Measurements from ENCODE around the gene RTN4RL2.

DNA sequence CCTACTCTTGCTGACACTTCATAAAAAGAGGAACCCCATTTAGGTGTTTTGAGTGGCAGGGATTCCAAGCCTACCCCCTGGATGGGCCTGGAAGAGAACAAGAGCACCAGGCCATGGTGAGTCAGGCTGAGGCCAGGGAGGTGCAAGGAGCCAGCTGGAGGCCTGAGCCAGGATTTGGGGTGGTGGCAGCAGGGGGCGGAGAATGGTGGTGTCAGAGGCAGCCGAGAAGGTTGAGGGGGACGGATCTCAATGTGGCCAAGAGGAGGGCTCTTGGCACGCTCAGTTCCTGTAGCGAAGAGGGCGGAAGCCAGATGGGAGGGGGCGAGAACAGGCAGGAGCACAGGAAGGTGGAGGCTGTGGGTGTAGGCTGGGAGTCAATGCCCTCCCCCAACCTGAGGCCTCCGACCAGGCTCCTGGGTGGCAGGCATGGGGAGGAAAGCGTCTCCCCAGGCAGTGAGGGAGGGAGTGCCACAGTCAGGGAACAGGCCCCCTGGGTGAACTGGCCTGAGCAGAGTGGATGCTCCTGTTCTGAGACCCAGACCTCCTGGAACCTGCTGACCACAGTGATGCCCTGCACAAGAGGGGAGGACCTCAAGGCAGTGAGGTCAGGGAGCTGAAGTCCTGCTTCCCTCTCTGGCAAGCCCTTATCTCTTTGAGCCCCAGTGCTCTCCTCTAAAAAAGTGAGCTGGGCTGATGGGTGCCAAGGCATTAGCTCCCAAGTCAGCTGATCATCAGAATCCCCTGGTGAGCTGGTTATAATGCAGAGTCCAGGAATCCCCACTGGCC is 13.9 kb downstream of the RTN4RL2 start:
- no peak for TF ChIP-seq POLR2AphosphoS5 (IDR thresholded peaks at IDR 0.05)
- TF ChIP-seq RAD21 (conservative IDR thresholded peaks at IDR 0.05): no peak
- TF ChIP-seq, protein P1, sequence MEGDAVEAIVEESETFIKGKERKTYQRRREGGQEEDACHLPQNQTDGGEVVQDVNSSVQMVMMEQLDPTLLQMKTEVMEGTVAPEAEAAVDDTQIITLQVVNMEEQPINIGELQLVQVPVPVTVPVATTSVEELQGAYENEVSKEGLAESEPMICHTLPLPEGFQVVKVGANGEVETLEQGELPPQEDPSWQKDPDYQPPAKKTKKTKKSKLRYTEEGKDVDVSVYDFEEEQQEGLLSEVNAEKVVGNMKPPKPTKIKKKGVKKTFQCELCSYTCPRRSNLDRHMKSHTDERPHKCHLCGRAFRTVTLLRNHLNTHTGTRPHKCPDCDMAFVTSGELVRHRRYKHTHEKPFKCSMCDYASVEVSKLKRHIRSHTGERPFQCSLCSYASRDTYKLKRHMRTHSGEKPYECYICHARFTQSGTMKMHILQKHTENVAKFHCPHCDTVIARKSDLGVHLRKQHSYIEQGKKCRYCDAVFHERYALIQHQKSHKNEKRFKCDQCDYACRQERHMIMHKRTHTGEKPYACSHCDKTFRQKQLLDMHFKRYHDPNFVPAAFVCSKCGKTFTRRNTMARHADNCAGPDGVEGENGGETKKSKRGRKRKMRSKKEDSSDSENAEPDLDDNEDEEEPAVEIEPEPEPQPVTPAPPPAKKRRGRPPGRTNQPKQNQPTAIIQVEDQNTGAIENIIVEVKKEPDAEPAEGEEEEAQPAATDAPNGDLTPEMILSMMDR (IDR thresholded peaks at IDR 0.05; ENCODE audit: poor library complexity, severe bottlenecking): no peak
- no peak for TF ChIP-seq TAF1 (IDR thresholded peaks at IDR 0.05; ENCODE audit: low read depth)
- no peak for TF ChIP-seq SMC3 (conservative IDR thresholded peaks at IDR 0.05; ENCODE audit: poor library complexity)
- TF ChIP-seq, protein P2, sequence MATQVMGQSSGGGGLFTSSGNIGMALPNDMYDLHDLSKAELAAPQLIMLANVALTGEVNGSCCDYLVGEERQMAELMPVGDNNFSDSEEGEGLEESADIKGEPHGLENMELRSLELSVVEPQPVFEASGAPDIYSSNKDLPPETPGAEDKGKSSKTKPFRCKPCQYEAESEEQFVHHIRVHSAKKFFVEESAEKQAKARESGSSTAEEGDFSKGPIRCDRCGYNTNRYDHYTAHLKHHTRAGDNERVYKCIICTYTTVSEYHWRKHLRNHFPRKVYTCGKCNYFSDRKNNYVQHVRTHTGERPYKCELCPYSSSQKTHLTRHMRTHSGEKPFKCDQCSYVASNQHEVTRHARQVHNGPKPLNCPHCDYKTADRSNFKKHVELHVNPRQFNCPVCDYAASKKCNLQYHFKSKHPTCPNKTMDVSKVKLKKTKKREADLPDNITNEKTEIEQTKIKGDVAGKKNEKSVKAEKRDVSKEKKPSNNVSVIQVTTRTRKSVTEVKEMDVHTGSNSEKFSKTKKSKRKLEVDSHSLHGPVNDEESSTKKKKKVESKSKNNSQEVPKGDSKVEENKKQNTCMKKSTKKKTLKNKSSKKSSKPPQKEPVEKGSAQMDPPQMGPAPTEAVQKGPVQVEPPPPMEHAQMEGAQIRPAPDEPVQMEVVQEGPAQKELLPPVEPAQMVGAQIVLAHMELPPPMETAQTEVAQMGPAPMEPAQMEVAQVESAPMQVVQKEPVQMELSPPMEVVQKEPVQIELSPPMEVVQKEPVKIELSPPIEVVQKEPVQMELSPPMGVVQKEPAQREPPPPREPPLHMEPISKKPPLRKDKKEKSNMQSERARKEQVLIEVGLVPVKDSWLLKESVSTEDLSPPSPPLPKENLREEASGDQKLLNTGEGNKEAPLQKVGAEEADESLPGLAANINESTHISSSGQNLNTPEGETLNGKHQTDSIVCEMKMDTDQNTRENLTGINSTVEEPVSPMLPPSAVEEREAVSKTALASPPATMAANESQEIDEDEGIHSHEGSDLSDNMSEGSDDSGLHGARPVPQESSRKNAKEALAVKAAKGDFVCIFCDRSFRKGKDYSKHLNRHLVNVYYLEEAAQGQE (IDR thresholded peaks at IDR 0.05; ENCODE audit: borderline replicate concordance): no peak
- no peak for TF ChIP-seq EP300 (conservative IDR thresholded peaks at IDR 0.05; ENCODE audit: poor library complexity, severe bottlenecking)
- TF ChIP-seq EZH2 (IDR thresholded peaks at IDR 0.05; ENCODE audit: borderline replicate concordance, insufficient read depth, low read length, poor library complexity, severe bottlenecking): no peak
- no peak for TF ChIP-seq MXI1 (conservative IDR thresholded peaks at IDR 0.05; ENCODE audit: poor library complexity, severe bottlenecking)
